Panc1 (cell line): ENCODE measurements around the gene MT1X. TPM values are rescaled to one million over a fixed set of nuclear protein-coding genes. Genes with fewer than 3 reads are reported as not detected.

Source experiments
- ATAC-seq: fragments of 200-7000 bp; cut with Tn5 transposase; 2 replicates; pipeline ENCODE4 v1.9.1; 2020; ENCODE audit warnings: mild to moderate bottlenecking, moderate library complexity
- BruUV-seq: library from RNA; stranded (reverse); fragments of 400-500 nt; replicated peaks from 2 replicates; lab custom pipeline; 2021; lab: Mats Ljungman, UMichigan
- CTCF ChIA-PET: fragments of 300-600 bp; sonication (Branson Sonifier 250); formaldehyde crosslinking; loops from one replicate; lab custom pipeline; 2022; ENCODE audit warnings: antibody characterized with exemption; lab: Charles Lee
- POLR2A ChIA-PET: fragments of 300-600 bp; sonication (Branson Sonifier 250); formaldehyde crosslinking; loops from one replicate; lab custom pipeline; 2022; ENCODE audit warnings: antibody characterized with exemption; lab: Charles Lee
- DNase-seq: peaks from one replicate; pipeline ENCODE4 v3.0.0-alpha.2; 2010; ENCODE audit warnings: low read depth, low spot score
- H3K27ac ChIP-seq: 2 replicates; pipeline ENCODE4 v1.5.1; 2011; ENCODE audit warnings: mild to moderate bottlenecking, low read length, inconsistent platforms
- H3K27me3 ChIP-seq: fragments of 200-500 bp; sonication (Bioruptor generic); 2 replicates; pipeline ENCODE4 v1.6.0; 2014; ENCODE audit warnings: low read length, inconsistent platforms; ENCODE audit not compliant: control insufficient read depth, insufficient read depth
- H3K36me3 ChIP-seq: fragments of 200-500 bp; sonication (Bioruptor generic); 2 replicates; pipeline ENCODE4 v1.5.1; 2014; ENCODE audit warnings: inconsistent platforms, mild to moderate bottlenecking, low read length, moderate library complexity; ENCODE audit not compliant: control insufficient read depth, insufficient read depth
- H3K4me1 ChIP-seq: 2 replicates; pipeline ENCODE4 v1.5.1; 2011; ENCODE audit warnings: inconsistent platforms, mild to moderate bottlenecking, low read length, moderate library complexity; ENCODE audit not compliant: control insufficient read depth, insufficient read depth
- H3K4me3 ChIP-seq, 2 experiments: 2 replicates each; pipeline ENCODE4 v1.5.1; 2011 to 2012; ENCODE audit warnings: low read depth in 2 of 2, low read length in 2 of 2, mild to moderate bottlenecking in 2 of 2, inconsistent platforms in 1 of 2, moderate library complexity in 1 of 2
- H3K9me3 ChIP-seq: fragments of 200-500 bp; sonication (Bioruptor generic); 2 replicates; pipeline ENCODE4 v1.5.1; 2014; ENCODE audit warnings: low read depth, mild to moderate bottlenecking, inconsistent platforms, low read length, moderate library complexity; ENCODE audit not compliant: control insufficient read depth, insufficient read depth
- CTCF ChIP-seq: fragments of 450-650 bp; IDR thresholded peaks from 2 replicates; pipeline ENCODE4 v1.5.1; 2017; ENCODE audit warnings: mild to moderate bottlenecking
- POLR2AphosphoS5 ChIP-seq: IDR thresholded peaks from 2 replicates; pipeline ENCODE4 v1.6.1; 2012; ENCODE audit warnings: mild to moderate bottlenecking, low read depth, low read length, moderate library complexity
- SIN3A ChIP-seq: IDR thresholded peaks from 2 replicates; pipeline ENCODE4 v1.6.1; 2012; ENCODE audit warnings: low read depth, mild to moderate bottlenecking, low read length, moderate library complexity, borderline replicate concordance; ENCODE audit not compliant: insufficient read depth
- TCF7L2 ChIP-seq: IDR thresholded peaks from 2 replicates; pipeline ENCODE4 v1.6.1; 2011; ENCODE audit warnings: mild to moderate bottlenecking, low read depth, low read length, inconsistent platforms
- in situ Hi-C: cut with HindIII; loops from 2 replicates; pipeline ENCODE4 v1.10.0; 2016; ENCODE audit warnings: low sequenced_read_pairs, low pct_unique_long_range_greater_than_20kb
- intact Hi-C: fragments of 100-400 bp; cut with micrococcal nuclease; formaldehyde crosslinking; loops from one replicate; pipeline ENCODE4 v1.10.0; 2022; ENCODE audit not compliant: unreplicated experiment
- total RNA-seq: library from RNA; stranded (reverse); gene quantifications from one replicate; pipeline ENCODE4 v1.2.1, GENCODE V29; 2021; ENCODE audit not compliant: unreplicated experiment
- TF ChIP-seq, protein P1 (sequence below), 2 experiments: IDR thresholded peaks; 2 replicates each; pipeline ENCODE4 v1.6.1; 2011 to 2012; ENCODE audit warnings: low read depth in 2 of 2, control low read depth in 1 of 2, low read length in 1 of 2, mild to moderate bottlenecking in 1 of 2, moderate library complexity in 1 of 2; ENCODE audit not compliant: insufficient read depth in 1 of 2

Gene MT1X
- total RNA-seq, 1 experiment from 2014 or later = 25.9 TPM

GRCh38 chr16:56713794-56714193, 31.5 kb downstream of the MT1X start:
- ATAC-seq = no peak

GRCh38 chr16:56715126-56715525, 32.9 kb downstream of the MT1X start:
- DNase-seq (no peak), ATAC-seq (no peak)
- ChIA-PET POLR2A (interaction anchor here (0.7 kb wide), 1 partner anchor 1536 kb away, joined by 8 read pairs; no protein-coding TSS in a partner anchor), CTCF (no interaction called here)
- intact Hi-C loops = no loop called here
- in situ Hi-C loops = no loop called here
- Histone ChIP-seq H3K4me3 (no peak overlapping the region), H3K27ac (no peak overlapping the region), H3K4me1 (0 out of 2 replicates have a peak, but pooled peaks cover 5% of the 10 kb centered on the region), H3K36me3 (no peaks in the 10 kb centered on the region), H3K27me3 (no peaks in the 10 kb centered on the region), H3K9me3 (no peaks in the 10 kb centered on the region)
- TF ChIP-seq SIN3A = no peak
- no peak for TF ChIP-seq CTCF
- TF ChIP-seq, protein P1, sequence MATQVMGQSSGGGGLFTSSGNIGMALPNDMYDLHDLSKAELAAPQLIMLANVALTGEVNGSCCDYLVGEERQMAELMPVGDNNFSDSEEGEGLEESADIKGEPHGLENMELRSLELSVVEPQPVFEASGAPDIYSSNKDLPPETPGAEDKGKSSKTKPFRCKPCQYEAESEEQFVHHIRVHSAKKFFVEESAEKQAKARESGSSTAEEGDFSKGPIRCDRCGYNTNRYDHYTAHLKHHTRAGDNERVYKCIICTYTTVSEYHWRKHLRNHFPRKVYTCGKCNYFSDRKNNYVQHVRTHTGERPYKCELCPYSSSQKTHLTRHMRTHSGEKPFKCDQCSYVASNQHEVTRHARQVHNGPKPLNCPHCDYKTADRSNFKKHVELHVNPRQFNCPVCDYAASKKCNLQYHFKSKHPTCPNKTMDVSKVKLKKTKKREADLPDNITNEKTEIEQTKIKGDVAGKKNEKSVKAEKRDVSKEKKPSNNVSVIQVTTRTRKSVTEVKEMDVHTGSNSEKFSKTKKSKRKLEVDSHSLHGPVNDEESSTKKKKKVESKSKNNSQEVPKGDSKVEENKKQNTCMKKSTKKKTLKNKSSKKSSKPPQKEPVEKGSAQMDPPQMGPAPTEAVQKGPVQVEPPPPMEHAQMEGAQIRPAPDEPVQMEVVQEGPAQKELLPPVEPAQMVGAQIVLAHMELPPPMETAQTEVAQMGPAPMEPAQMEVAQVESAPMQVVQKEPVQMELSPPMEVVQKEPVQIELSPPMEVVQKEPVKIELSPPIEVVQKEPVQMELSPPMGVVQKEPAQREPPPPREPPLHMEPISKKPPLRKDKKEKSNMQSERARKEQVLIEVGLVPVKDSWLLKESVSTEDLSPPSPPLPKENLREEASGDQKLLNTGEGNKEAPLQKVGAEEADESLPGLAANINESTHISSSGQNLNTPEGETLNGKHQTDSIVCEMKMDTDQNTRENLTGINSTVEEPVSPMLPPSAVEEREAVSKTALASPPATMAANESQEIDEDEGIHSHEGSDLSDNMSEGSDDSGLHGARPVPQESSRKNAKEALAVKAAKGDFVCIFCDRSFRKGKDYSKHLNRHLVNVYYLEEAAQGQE (IDR thresholded peaks at IDR 0.05; ENCODE audit: insufficient read depth in 1 of 2, low read depth in 2 of 2, low read length in 1 of 2) = no peak
- no peak for TF ChIP-seq POLR2AphosphoS5
- no peak for TF ChIP-seq TCF7L2
- no TSS peak for BruUV-seq

More at GRCh38 chr16:56713794-56714193, 31.5 kb downstream of the MT1X start:
- no peak overlapping the region for H3K4me3 ChIP-seq
- no peaks in the 10 kb centered on the region for H3K9me3 ChIP-seq
- H3K4me1 ChIP-seq = 0 out of 2 replicates have a peak, but pooled peaks cover 7% of the 10 kb centered on the region
- no peaks in the 10 kb centered on the region for H3K36me3 ChIP-seq
- no TSS peak for BruUV-seq
- H3K27me3 ChIP-seq = no peaks in the 10 kb centered on the region
- intact Hi-C loops = no loop called here
- in situ Hi-C loops = no loop called here
- ChIA-PET CTCF (interaction anchor here (0.7 kb wide), 1 partner anchor 113 kb away, joined by 12 read pairs; no protein-coding TSS in a partner anchor), POLR2A (no interaction called here)
- no peak overlapping the region for H3K27ac ChIP-seq
- no peak for DNase-seq
- no peak for TF ChIP-seq SIN3A
- no peak for TF ChIP-seq POLR2AphosphoS5
- no peak for TF ChIP-seq CTCF
- TF ChIP-seq, protein P1 (IDR thresholded peaks at IDR 0.05; ENCODE audit: insufficient read depth in 1 of 2, low read depth in 2 of 2, low read length in 1 of 2) = no peak
- TF ChIP-seq TCF7L2 = no peak
